ENCODE data around the gene IGFBP4.

DNA sequence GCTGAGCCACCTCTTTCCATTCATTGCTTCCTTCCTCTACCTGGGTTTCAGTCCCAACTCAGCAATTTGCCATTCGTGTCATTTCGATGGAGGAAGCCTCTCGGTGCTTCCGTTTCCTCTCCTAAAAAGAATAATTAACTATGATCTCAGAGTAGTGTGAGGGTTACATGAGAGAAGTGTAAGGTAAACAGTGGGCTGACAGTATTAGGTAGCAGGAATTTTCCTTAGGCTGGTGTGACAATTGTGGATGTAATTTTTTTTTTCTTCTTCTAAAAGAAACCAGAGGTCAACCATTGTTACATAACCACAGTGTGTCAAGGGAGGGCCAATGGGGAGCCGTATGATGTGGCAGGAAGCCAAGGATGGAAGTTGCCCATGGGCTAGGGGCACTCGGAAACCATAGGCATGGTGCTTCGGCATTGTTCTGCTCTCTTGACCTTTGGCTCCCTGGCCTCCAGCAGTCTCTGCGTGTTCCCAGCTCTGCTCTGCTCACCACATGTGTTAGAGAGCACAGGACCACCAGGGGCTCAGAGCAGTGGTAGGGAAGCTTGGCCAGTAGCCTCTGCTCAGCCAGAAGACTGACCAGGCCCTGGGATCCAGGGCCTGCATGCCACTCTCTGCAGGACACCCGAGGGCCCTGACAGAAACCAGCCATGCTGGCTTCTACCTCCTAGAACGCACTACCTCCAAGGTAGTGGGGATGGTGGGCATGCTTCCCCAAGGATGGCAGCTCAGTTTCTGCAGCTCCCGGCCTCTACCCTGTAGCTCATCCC lies 23.5 kb upstream of the IGFBP4 start:
- TF ChIP-seq, protein P1, sequence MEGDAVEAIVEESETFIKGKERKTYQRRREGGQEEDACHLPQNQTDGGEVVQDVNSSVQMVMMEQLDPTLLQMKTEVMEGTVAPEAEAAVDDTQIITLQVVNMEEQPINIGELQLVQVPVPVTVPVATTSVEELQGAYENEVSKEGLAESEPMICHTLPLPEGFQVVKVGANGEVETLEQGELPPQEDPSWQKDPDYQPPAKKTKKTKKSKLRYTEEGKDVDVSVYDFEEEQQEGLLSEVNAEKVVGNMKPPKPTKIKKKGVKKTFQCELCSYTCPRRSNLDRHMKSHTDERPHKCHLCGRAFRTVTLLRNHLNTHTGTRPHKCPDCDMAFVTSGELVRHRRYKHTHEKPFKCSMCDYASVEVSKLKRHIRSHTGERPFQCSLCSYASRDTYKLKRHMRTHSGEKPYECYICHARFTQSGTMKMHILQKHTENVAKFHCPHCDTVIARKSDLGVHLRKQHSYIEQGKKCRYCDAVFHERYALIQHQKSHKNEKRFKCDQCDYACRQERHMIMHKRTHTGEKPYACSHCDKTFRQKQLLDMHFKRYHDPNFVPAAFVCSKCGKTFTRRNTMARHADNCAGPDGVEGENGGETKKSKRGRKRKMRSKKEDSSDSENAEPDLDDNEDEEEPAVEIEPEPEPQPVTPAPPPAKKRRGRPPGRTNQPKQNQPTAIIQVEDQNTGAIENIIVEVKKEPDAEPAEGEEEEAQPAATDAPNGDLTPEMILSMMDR (conservative IDR thresholded peaks at IDR 0.05; ENCODE audit: low read depth, low read length) = no peak
- TF ChIP-seq RAD21 (IDR thresholded peaks at IDR 0.05; ENCODE audit: low read length) (no peak), POLR2A (IDR thresholded peaks at IDR 0.05; ENCODE audit: low read depth, low read length) (no peak)
